Measurements from ENCODE around the gene OR6C68.

- TF ChIP-seq JUND (IDR thresholded peaks at IDR 0.05) (no peak), CTCF (IDR thresholded peaks at IDR 0.05 in 2 of 3, conservative IDR thresholded peaks at IDR 0.05 in 1 of 3; ENCODE audit: borderline replicate concordance in 1 of 3, insufficient read depth in 1 of 3, low read depth in 2 of 3, low read length in 2 of 3) (peak in 1 of 3 experiments; percentile 17; a peak in 1 of 6 replicates), ZNF274 (IDR thresholded peaks at IDR 0.05; ENCODE audit: low read depth, low read length) (no peak), POLR2AphosphoS5 (IDR thresholded peaks at IDR 0.05; ENCODE audit: low read depth, low read length) (no peak), REST (IDR thresholded peaks at IDR 0.05; ENCODE audit: low read depth) (no peak), MAX (IDR thresholded peaks at IDR 0.05) (no peak), SIN3A (IDR thresholded peaks at IDR 0.05; ENCODE audit: low read depth) (no peak), SP1 (IDR thresholded peaks at IDR 0.05; ENCODE audit: low read depth) (no peak), EZH2 (IDR thresholded peaks at IDR 0.05) (no peak), RAD21 (IDR thresholded peaks at IDR 0.05; ENCODE audit: low read depth) (peak; percentile 31; the same call in 1 of the 2 replicates), EZH2phosphoT487 (IDR thresholded peaks at IDR 0.05; ENCODE audit: borderline replicate concordance) (no peak)
These were observed 45.9 kb upstream of the OR6C68 start for GRCh38 chr12:55446326-55446725.
